PC-3 (cell line): Measurements from ENCODE around the gene FBXW7.

Experiments used
- CTCF ChIP-seq: fragments of 300-600 bp; sonication (generic); conservative IDR thresholded peaks from 2 replicates; pipeline ENCODE4 v1.5.1; 2017; ENCODE audit warnings: antibody characterized with exemption, low read depth, mild to moderate bottlenecking, low read length
- EZH2 ChIP-seq: fragments of 300-600 bp; sonication (generic); IDR thresholded peaks from one replicate; pipeline ENCODE4 v1.6.1; 2017; ENCODE audit warnings: antibody characterized with exemption, mild to moderate bottlenecking, low read length; ENCODE audit not compliant: unreplicated experiment

GRCh38 chr4:152294765-152295164 lies 241.1 kb downstream of the FBXW7 start:
- TF ChIP-seq EZH2 (no peak), CTCF (no peak)
